HTERT RPE-1 (cell line): ENCODE measurements around the gene PARVB.

Source experiments
- in situ Hi-C: fragments of 300-500 bp; cut with MboI; formaldehyde crosslinking; loops from 4 replicates; pipeline ENCODE4 v1.14.3; 2020; ENCODE audit warnings: low sequenced_read_pairs

PARVB gene

DNA sequence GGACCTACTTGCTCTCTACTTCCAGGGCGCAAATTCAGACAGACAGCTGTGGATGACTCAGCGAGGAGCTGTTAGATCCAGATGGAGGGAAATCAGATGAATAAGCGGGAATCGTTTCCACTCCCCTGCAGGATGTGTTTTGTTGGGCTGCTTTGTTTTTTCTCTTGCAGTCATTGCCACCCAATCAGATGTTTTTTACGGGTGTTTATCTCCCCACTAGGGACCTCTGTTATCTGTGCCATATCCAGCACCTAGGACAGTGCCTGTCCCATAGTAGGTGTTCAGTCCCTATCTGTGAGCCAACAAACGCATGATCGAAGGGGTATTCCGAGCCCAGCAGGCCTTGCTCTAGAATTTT is 105.5 kb downstream of the PARVB start:
- in situ Hi-C loops: no loop called here

GRCh38 chr22:44130076-44130711 is 106.1 kb downstream of the PARVB start:
- in situ Hi-C loops: no loop called here

GRCh38 chr22:44131412-44131811 is 107.3 kb downstream of the PARVB start:
- in situ Hi-C loops: no loop called here

GRCh38 chr22:44131989-44132685 is 108.0 kb downstream of the PARVB start:
- in situ Hi-C loops: no loop called here

DNA sequence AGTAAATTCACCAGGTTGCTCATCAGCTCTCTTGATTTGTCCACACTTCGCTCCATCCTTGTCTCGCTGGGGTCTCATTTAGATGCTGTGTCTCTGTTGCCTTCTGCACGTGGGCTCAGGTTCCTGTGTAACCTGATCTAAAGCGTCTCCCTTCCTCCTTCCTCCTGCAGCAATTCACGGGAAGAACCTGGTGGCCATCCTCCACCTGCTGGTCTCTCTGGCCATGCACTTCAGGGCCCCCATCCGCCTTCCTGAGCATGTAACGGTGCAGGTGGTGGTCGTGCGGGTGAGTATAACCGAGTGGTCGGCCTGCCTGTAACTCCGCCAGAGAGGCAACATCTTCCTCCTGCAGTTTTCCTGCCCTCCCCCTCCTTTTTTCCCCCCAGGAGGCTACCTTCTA is 108.6 kb downstream of the PARVB start:
- in situ Hi-C loops: no loop called here

DNA sequence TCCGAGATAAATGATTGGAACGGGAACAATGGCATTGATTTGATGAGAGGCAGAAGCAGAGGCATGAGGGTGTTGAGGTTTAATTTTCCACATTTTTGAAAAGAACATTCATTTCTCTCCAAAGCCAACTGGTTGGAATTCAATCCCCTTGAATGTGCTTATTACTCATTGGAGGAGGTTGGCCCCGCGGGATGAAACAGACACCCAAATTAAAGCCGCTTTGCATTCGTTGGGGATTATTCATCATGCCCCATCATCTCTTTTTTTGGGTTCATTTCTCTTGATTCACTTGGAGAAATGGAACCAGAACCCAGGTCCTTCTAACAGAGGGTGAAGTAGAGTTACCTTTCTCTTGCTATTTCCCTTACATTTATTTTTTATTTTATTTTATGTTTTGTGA is 109.1 kb downstream of the PARVB start:
- in situ Hi-C loops: no loop called here

- in situ Hi-C loops: no loop called here
Measured at GRCh38 chr22:44133901-44134571, 109.9 kb downstream of the PARVB start.

GRCh38 chr22:44136112-44136511 is 112.0 kb downstream of the PARVB start:
- in situ Hi-C loops: no loop called here

DNA sequence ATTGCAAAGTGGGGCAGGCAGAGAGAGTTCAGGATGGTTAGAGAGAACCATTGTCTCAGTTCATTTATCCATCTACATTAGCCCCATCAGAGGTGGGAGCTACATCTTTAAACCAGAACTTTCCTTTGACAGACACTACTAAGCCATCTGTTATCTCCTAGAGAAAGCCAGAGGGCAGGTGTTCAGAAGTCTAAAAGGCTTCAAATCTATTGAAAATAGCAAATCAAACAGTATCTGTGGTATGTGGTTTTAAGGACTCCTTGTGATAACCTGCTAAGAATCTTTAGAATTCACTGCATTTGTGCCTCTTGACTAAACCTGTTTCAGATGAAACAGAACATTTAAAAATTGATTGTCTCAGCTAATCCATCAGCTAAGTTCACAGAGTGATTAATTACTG is 112.7 kb downstream of the PARVB start:
- in situ Hi-C loops: no loop called here

DNA sequence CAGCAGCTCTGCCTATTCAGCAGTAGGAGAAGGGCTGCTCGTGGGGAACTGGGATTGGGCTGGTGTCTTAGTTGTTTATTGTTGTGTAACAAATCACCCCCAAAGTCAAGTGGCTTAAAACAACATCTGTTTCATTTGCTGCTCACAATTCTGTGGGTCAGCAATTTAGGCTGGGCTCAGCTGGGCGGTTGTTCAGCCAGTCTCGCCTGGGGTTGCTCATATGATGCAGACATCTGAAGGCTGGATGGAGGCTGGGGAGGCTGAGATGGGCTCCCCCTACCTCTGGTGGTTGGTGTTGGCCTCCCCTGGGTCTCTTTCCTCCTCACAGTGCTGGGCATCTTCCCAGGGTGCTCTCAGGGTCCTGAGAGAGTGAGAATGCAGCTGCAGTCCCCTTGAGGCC is 113.3 kb downstream of the PARVB start:
- in situ Hi-C loops: no loop called here

DNA sequence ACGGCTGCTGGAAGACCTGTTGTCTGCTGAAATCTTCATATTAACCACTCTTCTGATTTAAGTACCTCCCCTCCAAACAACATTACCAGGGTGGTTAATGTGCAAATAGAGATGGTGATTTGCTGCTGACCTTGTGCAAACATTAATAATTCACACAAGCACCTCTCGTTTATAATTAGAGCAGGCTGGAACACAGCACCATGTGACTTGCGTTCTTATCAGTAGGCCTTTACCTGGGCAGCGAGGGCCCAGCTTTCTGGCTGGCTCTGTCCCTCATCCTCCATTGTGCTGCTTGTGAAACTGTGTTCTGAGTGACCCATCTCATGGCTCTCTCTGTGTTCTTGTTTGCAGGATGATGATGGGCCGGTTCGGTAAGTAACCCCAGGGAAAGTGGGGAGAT is 115.7 kb downstream of the PARVB start:
- in situ Hi-C loops: no loop called here

DNA sequence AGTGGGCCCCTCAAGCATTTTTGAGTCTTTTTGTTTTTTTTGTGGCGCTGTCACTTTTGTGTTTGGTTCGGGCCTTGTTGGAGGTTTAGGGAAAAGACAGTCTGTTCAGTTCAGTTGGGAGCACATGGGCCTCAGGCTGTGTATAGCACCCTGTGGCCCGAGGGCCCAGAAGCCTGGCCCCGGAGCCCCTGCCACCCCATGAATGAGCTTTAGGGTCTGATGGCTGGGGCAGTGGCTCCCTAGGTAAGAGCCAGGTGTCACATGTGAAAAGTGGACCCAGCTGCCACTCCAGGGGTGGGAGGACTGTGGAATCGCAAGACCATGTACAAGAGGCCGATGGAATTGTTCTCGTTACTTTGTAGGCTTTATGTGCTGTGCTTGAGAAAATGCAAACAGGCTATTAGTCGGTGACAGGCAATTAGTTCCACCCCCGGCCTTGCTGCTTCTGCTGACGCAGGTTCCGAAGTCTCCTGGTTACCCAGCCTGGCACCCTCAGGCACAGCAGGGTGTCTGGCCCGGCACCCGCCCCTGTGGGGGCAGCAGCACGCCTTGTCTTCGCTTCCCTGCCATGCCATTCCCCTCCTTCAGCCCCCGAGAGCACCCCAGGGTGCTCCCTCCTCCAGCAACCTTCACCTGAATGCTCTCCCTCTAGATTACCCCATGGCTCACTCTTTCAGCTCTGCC is 118.5 kb downstream of the PARVB start:
- in situ Hi-C loops: no loop called here

DNA sequence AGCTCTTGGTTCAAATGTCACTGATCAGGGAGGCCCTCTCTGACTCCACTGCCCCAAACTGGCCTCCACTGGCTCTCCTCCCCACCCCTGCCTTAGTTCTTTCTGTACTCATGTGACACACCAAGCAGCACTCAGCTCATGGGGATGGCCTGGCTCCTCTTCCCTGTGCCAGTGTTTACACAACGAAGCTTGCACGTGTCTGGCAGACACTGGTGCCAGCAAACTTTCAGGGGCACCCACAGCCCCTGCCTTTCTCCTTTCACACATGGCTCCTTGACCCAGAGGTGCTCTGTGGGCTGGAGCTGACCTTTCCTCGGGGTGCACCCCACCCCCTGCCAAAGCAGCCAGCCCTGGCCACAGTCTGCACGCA is 119.0 kb downstream of the PARVB start:
- in situ Hi-C loops: no loop called here

- in situ Hi-C loops: no loop called here
Measured at GRCh38 chr22:44143579-44143978, 119.5 kb downstream of the PARVB start.

GRCh38 chr22:44144046-44144569 is 120.0 kb downstream of the PARVB start:
- in situ Hi-C loops: no loop called here

DNA sequence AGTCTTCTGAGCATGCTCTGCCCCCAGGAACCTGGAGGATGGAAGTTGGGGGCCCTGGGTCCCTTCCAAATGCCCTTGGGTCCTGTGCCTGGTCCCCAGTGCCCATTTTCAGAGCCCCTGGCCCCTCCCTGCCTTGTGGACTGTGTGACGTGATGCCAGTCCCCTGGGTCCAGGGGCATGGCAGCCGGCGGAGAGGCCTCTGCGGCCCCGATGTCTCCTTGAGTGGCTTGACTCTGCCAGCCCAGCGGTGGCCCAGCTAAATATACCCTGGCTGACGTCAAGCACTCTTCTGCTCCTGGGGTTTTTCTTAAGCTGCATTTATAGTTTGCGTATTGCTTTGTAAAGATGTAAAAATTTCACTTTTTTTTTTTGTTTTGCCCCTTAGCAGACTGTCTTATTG is 121.4 kb downstream of the PARVB start:
- in situ Hi-C loops: no loop called here

GRCh38 chr22:44146088-44146861 is 122.2 kb downstream of the PARVB start:
- in situ Hi-C loops: no loop called here

DNA sequence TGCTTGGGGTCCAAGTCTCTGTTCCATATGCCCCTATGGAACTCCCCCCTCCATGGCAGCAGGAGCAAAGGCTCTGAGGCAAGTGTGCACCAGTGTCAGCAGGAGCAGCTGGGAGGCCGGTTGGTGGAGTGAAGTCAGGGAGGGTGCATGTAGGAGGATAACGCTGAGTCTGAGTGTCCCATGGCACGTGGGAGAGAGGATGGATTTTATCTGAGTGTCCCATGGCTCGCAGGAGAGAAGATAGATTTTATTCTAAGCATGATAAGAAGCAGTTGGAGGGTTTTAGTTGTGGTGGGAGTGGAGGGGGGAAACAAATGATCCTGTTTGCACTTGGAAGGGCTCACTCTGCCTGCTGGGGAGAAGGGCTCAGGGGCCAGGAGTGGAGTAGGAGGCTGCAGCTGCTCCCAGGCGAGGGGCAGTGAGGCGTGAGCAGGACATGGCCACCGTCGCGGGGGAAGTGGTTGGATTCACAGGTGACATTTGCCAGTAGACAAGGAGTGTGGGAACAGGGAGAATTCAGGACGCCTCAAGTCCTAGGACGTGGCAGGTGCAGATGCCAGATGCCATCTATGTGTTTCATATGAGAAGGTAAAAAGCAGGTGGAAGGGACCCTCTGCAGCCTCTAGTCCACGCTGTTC is 123.0 kb downstream of the PARVB start:
- in situ Hi-C loops: no loop called here

DNA sequence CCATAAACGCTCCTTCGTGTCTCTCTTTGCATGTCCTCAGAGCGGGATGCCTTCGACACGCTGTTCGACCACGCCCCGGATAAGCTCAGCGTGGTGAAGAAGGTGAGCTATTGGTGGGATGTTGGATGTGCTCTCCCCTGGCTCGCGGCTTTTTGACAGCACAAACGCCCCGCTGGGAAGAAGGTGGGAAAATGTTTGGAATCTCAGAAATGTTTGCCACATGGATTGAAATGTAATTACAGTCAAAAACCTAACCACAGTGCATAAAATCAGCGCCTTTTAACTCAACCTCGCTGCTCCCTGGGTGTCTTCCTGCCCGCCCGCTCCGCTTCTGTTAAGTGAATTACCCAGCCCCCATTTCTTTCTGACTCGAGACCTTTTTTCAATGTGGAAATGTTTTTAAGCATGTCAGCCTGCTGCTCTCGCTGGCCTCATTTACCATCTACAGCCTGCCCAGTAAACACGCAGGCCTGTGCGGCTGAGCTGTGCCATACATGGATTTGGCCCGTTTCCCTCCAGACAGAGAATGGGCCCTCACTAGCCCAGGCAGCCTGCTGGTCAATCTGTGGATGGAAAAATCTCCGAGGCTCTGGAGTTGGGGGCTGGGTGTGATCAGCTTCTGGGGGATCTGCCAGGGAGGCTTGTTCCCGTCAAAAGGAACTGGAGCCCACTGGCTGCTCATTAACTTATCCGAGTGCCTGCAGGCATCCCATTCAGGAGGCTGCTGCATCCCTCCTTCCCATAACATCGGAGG is 123.9 kb downstream of the PARVB start:
- in situ Hi-C loops: no loop called here

DNA sequence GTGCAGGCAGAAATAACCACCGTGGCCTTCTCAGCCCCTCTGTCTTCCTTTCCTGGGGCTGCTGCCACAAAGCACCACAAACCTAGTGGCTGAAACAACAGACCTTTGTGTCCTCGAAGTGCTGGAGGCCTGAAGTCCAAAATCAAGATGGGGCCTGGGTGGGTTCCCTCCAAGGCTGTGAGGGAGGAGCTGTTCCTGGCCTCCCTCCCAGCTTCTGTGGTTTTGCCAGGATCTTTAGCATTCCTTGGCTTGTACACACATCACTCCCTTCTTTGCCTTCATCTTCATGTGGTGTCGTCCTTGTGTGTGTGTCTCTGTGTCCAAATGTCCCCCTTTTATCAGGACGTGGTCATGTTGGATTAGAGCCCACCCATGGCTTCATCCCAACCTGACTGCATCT is 127.6 kb downstream of the PARVB start:
- in situ Hi-C loops: no loop called here
